Measurements from ENCODE around the gene HSD17B1. TPM values are rescaled to one million over a fixed set of nuclear protein-coding genes. Genes with fewer than 3 reads are reported as not detected.

The HSD17B1 gene
- total RNA-seq, 2 donors from 2014 or later: 0.88 to 1.7 TPM

DNA sequence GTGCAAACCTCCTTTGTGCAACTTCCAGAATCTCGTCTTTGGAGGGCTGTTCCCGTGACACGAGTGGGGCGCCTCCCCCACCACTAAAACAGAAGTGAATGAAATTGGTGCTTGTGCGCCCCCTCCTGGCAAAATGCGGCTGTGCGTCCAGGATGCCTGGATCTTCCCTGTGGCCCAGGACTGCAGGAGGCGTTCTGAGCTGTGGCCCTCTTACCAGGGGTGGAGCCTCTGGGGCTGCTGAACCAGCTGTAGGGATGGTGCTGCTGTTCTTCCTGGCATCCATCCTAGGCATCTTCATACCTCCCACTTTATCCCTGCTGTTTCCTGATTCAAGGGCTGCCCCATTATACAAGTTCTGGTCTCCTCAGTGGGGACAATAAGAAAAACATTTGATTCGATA is 35.2 kb upstream of the HSD17B1 start:
- peak overlapping the region in 1 of 2 donors; percentile 76 for H3K9ac ChIP-seq (ENCODE audit: low read depth in 2 of 2, low read length in 2 of 2)

DNA sequence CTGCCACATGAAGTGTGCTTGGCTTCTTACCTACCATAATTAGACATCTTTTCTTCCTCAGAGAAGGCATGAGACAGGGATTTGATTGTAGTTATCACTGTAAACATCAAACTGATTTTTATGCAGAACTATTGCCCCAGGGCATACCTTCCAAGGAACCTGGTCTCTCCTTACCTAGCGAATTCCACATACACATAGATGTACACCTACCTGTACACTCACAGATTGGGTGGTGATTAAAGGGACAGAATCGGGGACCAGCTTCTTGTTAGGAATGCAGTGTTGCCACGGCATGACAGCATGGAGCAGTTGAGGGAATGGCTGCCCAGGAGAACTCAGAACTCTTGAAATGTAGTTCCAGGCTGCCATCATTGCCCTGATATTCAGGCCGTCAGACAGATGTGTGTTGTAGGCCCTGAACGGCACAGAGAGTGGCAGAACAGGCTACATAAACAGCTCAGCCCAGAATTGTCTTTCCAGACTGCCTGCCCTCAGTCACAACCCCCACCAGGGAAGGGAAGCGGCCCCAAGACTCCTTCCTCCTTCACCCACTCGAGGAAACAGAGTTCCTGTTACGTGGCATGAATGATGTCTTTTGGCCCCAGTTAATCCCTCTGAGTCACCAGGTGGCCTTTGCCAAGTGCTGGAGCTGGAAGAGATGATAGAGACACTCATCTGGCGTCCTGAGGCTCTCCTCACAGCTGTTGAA is 34.5 kb upstream of the HSD17B1 start:
- intact Hi-C loops (cut with DNase I): no loop called here

More for the DNA sequence above, 35.2 kb upstream of the HSD17B1 start:
- H3K27ac ChIP-seq: peak overlapping the region; percentile 95
- no peaks in the 10 kb centered on the region for H3K9me3 ChIP-seq
- H3K4me3 ChIP-seq: no peak overlapping the region
- peak; percentile 99 for TF ChIP-seq CTCF (IDR thresholded peaks at IDR 0.05)
- peak; percentile 95 for DNase-seq
- H3K27me3 ChIP-seq: no peaks in the 10 kb centered on the region
- peaks cover 39% of the 10 kb centered on the region for H3K4me1 ChIP-seq
- no peaks in the 10 kb centered on the region for H3K36me3 ChIP-seq
- intact Hi-C loops (cut with DNase I): loop anchor here (2.0 kb wide), 1 partner anchor 89 kb away; no protein-coding TSS in a partner anchor

DNA sequence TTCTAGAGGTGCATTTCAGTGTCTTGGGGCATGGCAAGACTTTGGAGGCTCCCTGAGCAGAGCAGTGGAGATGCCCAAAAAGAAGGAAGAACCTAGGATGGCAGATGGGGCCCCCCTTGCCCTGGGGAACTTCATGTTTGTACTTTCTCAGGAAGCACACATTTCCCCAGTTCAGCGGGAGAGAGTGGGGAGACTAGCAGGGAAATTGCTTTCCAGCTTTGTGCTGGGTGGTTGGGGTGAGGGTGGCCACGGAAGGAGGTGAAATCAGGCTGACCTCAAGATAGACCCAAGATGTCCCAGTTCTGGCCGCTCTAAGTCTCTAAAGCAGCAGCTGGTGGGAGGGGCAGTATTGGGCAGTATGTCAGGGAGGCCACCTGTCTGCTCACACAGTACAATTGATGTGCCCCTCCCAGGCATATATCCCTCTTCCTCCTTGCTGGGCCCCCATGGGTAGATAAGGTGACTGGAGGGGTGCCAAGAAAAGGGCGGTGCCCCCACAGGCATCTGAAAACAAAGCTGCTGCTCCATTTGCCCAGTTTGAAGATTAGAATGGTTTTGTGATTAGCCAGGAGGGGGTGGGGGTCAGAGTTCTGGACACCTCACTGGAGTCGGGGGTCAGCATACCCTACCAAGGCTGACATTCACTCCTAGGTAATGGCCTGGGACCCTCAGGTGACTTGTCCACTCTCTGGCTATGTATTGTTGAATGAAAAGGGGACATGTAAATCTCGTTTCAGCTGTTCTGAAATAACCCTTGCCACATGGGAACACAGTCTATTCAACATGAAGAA is 33.8 kb upstream of the HSD17B1 start:
- no peak for TF ChIP-seq CTCF (IDR thresholded peaks at IDR 0.05)
- Histone ChIP-seq H3K36me3 (no peaks in the 10 kb centered on the region), H3K9ac (ENCODE audit: low read depth in 2 of 2, low read length in 2 of 2) (peak overlapping the region; percentile 33 to 76), H3K4me3 (no peak overlapping the region), H3K4me1 (peaks cover 39% of the 10 kb centered on the region), H3K27ac (peak overlapping the region; percentile 95), H3K9me3 (no peaks in the 10 kb centered on the region), H3K27me3 (no peaks in the 10 kb centered on the region)
- peak; percentile 96 for DNase-seq
- intact Hi-C loops (cut with DNase I): no loop called here

More for the DNA sequence above, 34.5 kb upstream of the HSD17B1 start:
- no peaks in the 10 kb centered on the region for H3K27me3 ChIP-seq
- no peak overlapping the region for H3K4me3 ChIP-seq
- H3K4me1 ChIP-seq: peaks cover 39% of the 10 kb centered on the region
- H3K36me3 ChIP-seq: no peaks in the 10 kb centered on the region
- peak overlapping the region; percentile 95 for H3K27ac ChIP-seq
- DNase-seq: peak; percentile 87
- H3K9ac ChIP-seq (ENCODE audit: low read depth in 2 of 2, low read length in 2 of 2): peak overlapping the region in 1 of 2 donors; percentile 76
- H3K9me3 ChIP-seq: no peaks in the 10 kb centered on the region
- no peak for TF ChIP-seq CTCF (IDR thresholded peaks at IDR 0.05)

- peak; percentile 87 for DNase-seq
- H3K27me3 ChIP-seq: no peaks in the 10 kb centered on the region
- intact Hi-C loops (cut with DNase I): loop anchor here (5.0 kb wide), 1 partner anchor 198 kb away; no protein-coding TSS in a partner anchor
- peak overlapping the region; percentile 33 to 76 for H3K9ac ChIP-seq (ENCODE audit: low read depth in 2 of 2, low read length in 2 of 2)
- H3K27ac ChIP-seq: peak overlapping the region; percentile 95
- no peaks in the 10 kb centered on the region for H3K9me3 ChIP-seq
- TF ChIP-seq CTCF (IDR thresholded peaks at IDR 0.05): no peak
- no peak overlapping the region for H3K4me3 ChIP-seq
- no peaks in the 10 kb centered on the region for H3K36me3 ChIP-seq
- H3K4me1 ChIP-seq: peaks cover 39% of the 10 kb centered on the region
Measured at GRCh38 chr17:42519546-42520491, 32.9 kb upstream of the HSD17B1 start.

- DNase-seq: no peak
- intact Hi-C loops (cut with DNase I): loop anchor here (5.0 kb wide), 1 partner anchor 198 kb away; no protein-coding TSS in a partner anchor
- no peak overlapping the region for H3K4me3 ChIP-seq
- no peak for TF ChIP-seq CTCF (IDR thresholded peaks at IDR 0.05)
- peak overlapping the region in 1 of 2 donors; percentile 76 for H3K9ac ChIP-seq (ENCODE audit: low read depth in 2 of 2, low read length in 2 of 2)
- peaks cover 39% of the 10 kb centered on the region for H3K4me1 ChIP-seq
- peak overlapping the region; percentile 95 for H3K27ac ChIP-seq
- H3K27me3 ChIP-seq: no peaks in the 10 kb centered on the region
- no peaks in the 10 kb centered on the region for H3K36me3 ChIP-seq
- H3K9me3 ChIP-seq: no peaks in the 10 kb centered on the region
Measured at GRCh38 chr17:42520540-42520951, 32.2 kb upstream of the HSD17B1 start.

Measured in colonic mucosa (tissue), 4 donors.